Hematopoietic multipotent progenitor cell treated with erythropoietin and hydrocortisone succinate and interleukin-3 and kit ligand, for 6 days (in vitro differentiated cells): Measurements from ENCODE around the gene MYO5A.
"Not testable (repeated sequence)": the region's sequence is repeated elsewhere in the genome, so short reads cannot be mapped to it uniquely, and the experiment has no call there.

Source experiments
- DNase-seq: peaks from one replicate; pipeline ENCODE4 v3.0.0-alpha.2; 2015

The MYO5A gene

DNA sequence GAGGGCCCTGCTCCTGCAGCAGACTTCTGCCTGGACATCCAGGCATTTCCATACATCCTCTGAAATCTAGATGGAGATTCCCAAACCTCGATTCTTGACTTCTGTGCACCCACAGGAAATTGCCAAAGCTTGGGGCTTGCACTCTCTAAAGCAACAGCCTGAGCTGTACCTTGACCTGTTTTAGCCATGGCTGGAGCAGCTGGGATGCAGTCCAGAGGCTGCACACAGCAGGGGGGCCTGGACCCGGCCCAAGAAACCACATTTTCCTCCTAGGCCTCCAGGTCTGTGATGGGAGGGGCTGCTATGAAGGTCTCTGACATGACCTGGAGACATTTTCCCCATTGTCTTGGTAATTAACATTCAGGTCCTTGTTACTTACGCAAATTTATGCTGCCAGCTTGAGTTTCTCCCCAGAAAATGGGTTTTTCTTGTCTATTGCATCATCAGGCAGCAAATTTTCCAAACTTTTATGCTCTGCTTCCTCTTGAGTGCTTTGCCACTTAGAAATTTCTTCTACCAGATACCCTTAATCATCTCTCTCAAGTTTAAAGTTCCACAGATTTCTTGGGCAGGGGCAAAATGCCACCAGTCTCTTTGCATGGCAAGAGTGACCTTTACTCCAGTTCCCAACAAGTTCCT is 11.8 kb upstream of the MYO5A start:
- DNase-seq, result no peak

- no peak for DNase-seq
These were observed 8.8 kb upstream of the MYO5A start for GRCh38 chr15:52537459-52537858.

GRCh38 chr15:52532427-52532826 is 3.7 kb upstream of the MYO5A start:
- DNase-seq, result no peak

DNA sequence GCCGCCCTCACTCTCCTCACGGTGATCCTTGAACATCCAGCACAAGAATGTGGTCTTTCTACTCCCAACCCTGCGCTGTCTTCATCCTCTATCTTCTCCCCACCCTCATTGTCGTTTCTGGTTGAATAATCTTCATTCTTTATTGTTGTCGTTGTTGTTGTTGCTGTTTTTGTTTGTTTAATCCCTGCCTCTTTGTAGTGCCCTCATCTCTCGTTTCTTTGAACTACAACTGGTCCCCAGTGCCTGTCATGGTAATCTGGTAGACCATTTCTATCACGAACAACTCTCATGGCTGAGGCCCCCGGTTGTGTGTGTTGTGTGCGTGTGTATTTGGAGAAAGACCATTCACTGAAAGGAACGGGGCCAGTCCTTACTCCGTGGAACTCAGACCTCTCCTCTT is 1.3 kb upstream of the MYO5A start:
- DNase-seq, result no peak

DNA sequence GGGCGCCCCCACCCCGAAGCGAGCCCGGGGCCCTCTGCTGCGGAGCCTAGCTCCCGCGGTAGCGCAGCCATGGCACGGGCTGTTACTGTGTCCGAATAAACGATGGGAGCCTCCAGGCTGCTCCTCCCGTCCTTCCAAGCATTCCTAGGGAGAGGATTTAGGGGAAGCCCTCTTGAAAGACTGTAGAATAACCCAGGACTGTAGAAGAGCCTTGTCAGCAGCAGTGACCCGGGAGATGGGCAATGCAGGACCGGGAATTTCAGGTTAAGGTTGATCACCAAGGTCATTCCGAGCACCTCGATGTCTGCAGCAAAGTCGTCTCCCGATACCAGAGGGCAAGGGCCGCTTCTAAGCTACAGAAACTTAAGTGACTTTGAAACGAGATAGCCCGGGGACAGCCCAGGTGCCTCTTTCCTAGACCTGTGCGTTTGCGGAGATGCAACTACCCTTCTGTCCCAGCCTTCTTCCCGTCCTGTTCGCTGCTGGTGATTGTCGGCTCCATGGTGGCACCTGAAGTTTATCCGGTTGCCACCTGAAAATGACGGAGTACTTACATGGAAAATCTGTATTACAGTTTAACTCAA is 753 bp upstream of the MYO5A start:
- DNase-seq, result no peak

DNA sequence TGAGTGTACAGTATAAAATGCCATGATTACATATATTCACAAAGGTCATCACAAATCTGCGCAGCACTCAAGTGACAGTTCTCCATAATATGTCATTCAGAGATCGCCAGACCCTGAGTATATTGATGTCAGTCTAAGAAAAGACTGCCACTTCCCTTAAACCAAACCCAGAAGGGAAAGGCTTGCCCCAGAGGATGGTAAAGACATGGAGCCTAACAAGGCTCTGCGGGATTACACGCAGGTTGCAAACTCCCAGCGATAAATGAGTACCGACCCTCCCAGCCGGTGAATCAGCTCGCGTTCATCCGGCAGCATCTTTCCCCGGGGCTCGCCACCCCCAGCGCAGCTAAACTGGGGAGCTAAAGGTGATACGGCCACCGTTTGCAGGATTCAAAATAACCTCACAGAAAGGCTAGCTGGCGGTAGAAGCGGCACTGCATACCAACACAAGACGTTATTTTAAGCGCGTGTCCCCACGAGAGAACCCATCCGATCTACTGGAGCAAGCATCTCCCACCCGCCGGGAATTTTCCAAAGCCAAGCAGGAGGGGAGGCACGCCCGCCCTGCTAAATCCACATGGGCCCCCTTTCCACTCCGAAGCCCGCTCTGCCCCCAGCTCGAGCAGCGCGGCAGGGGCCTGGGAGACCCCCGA is 643 bp downstream of the MYO5A start:
- DNase-seq, result peak; percentile 21

DNA sequence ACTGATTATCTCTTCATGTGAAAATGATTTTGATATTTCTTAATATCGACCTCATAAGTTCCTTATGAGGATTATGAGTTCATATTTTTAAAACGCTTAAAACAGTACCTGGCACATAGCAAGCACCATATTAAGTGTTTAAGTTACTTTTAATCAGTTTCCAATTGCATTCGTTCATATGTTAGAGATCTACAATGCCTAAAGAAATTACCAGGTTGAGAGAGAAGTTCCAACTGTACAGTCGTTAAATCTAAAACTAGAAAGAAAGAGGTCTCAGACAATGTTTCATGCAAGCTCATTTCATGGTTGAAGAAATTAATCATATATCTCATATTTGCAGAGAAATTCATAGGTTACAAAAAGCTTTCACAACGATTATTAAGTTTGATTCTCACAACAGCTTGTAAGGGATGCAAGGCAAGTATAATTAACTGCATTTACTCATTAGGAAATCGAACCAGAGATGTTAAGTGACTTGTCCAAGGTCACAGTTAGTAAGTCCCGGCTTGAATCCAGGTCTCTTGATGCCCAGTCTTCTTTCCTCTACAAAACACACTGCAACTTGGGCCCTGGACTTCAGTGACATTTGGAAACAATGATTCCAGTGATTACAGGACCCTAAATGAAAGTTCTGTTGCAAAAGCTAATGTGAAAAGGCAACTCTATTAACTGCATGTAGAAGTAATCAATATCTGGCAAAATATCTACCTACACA is 1.3 kb downstream of the MYO5A start:
- DNase-seq, result no peak

GRCh38 chr15:52524223-52525136 is 4.2 kb downstream of the MYO5A start:
- no peak for DNase-seq

- no peak for DNase-seq
These were observed 5.0 kb downstream of the MYO5A start for GRCh38 chr15:52523647-52524046.

DNA sequence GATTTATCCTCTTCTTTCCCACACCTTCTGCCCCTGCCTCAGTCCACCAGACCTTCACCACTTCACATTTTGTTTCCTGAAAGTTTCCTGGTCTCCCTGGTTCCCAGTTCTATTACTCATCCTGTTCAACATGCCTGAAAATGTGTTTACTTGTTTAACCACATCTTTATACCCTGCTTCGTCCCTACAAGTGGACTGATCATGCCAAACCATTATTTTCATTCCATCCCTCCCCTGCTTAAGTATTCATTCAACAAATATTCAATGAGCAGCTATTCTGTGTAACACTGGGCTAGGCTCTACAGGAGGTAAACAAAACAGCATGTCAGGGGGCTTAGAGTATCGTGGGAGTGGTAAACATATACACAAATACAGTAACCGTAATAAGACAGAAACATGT is 5.5 kb downstream of the MYO5A start:
- no peak for DNase-seq

DNA sequence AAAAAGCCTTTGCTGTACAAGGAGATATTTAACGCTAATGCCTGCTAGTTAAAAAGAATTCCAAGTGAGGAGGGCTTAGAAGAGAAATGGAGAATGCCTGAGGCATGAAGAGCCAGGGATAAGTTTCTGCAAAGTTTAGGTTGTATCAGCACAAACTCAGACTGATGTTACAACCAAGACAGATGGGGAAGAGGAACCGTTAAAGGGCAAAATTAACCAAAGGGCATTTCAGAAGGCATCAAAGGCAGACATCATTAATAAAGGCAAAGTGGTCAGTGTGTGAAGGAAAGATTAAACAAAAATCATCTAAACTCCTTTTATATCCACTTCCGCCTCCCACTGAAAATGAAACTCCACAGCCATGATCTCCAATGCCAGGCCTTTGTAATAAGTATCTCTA is 7.0 kb downstream of the MYO5A start:
- DNase-seq, result no peak

DNA sequence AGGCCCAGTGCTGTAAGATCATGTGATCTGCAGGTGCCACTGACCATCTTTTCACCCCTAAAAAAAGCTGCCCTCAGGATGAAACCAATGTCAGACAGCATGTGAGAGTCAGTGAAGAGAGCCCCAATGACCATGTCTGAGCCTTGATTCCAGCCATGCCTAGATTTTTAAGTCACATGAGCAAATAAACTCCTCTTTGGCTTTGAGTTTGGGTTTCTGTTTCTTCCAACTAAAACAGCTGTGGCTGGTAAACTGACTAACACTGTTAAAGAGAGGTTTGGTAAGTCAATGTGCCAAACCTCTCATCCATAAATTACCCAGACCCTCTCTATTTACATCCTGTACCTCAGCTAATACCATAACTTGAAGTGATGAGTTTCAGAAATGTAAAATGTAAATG is 8.3 kb downstream of the MYO5A start:
- DNase-seq, result no peak

GRCh38 chr15:52518487-52519371 is 10.0 kb downstream of the MYO5A start:
- peak; percentile 46 for DNase-seq

DNA sequence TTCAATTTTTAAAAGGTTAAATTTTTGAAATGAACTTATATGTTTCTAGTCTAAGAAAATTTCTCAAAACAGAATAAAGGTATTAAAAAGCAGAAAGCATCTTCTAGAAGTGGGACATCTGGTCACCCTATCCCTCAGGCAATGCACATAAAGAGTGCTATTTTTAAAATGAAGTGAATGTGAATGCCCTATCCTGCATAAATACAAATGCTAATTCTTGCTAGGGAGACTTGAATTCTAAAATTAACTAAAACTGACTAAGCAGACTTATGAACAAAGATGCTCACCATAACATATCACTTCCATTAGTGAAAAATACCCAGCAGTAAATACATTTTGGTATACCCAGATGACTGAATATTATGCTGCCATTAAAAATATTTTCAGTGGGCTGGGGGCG is 11.7 kb downstream of the MYO5A start:
- no peak for DNase-seq

DNA sequence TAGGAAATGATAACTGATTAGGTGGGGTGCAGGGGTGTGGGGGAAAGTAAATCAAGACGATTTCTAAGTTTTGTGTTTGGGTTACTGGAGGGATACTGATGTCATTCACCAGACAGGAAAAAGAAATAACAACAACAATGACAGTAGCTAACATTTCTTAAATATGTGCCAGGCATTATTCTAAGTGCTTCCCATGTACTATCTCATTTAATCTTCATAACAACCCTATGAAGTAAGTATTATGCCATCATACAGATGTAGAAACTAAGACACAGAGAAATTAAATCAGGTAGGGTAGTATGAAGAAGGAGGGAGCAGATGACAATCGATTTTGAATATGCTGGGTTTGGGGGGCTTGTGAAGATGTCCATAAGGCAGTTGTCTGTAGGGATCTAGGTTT is 13.3 kb downstream of the MYO5A start:
- DNase-seq, result no peak

GRCh38 chr15:52514482-52514881 is 14.2 kb downstream of the MYO5A start:
- no peak for DNase-seq

DNA sequence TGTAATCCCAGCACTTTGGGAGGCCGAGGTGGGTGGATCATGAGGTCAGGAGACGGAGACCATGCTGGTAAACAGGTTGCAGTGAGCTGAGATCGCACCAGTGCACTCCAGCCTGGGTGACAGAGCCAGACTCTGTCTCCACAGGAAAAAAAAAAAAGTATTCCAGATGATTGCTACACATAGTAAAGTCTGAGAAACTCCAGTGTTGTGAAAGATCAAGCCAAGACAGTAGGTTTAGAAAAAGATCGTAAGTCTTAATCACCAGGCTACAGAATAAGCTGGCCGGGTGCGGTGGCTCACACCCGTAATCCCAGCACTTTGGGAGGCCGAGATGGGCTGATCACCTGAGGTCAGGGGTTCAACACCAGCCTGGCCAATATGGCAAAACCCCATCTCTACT is 15.8 kb downstream of the MYO5A start:
- DNase-seq, result not testable (repeated sequence)

DNA sequence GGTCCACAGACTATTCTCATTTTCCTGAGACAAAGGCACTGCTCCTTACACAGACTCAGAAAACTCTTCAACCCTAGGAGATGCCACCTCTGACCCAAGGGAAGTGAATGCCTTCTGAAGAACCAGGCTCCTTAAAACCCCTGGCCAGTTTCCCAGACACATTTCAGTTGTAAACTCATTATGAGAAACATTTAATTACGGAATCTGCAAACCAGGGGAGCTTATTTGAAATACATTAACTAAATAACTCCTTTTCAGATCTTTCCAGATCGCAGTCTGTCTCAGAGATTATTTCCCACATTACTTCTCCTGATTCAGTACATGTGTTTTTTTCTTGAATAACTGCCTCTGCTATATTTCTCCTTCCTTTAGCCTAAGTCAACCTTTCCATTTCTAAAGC is 17.6 kb downstream of the MYO5A start:
- DNase-seq, result no peak

- no peak for DNase-seq
These were observed 19.0 kb downstream of the MYO5A start for GRCh38 chr15:52509500-52510245.

GRCh38 chr15:52506549-52506948 is 22.1 kb downstream of the MYO5A start:
- no peak for DNase-seq

- no peak for DNase-seq
These were observed 23.5 kb downstream of the MYO5A start for GRCh38 chr15:52505151-52505550.
